TTC549 (cell line): Measurements from ENCODE around the gene KRTAP10-11.

Source experiments
- FAIRE-seq: peaks from 2 replicates; lab custom pipeline; 2012; peaks lifted over from hg19 to GRCh38; lab: Jason Lieb, UNC

KRTAP10-11 gene

GRCh38 chr21:44696572-44696971, 50.4 kb downstream of the KRTAP10-11 start:
- FAIRE-seq: no peak
